Brain microvascular endothelial cell (primary cell): Measurements from ENCODE around the gene IPMK.

Experiments
- DNase-seq: peaks from one replicate; pipeline ENCODE4 v3.0.0-alpha.2; 2020
- H3K27ac ChIP-seq: fragments of 250-450 bp; sonication (Bioruptor Pico); 2 replicates; pipeline ENCODE4 v1.5.1; 2020; ENCODE audit warnings: mild to moderate bottlenecking, moderate library complexity
- H3K27me3 ChIP-seq: fragments of 250-450 bp; sonication (Bioruptor Pico); replicated peaks from 2 replicates; pipeline ENCODE4 v1.5.1; 2020; ENCODE audit warnings: mild to moderate bottlenecking
- H3K36me3 ChIP-seq: fragments of 250-450 bp; sonication (Bioruptor Pico); replicated peaks from 2 replicates; pipeline ENCODE4 v1.5.1; 2020; ENCODE audit warnings: mild to moderate bottlenecking
- H3K4me3 ChIP-seq: 2 replicates; pipeline ENCODE4 v1.5.1; 2011; ENCODE audit warnings: low read depth, mild to moderate bottlenecking, control low read depth, low read length, moderate library complexity
- CTCF ChIP-seq: IDR thresholded peaks from 2 replicates; pipeline ENCODE4 v1.5.1; 2011; ENCODE audit warnings: low read depth, mild to moderate bottlenecking, moderate library complexity, low read length, control low read depth, inconsistent platforms; ENCODE audit errors: missing control alignments
- in situ Hi-C: cut with HindIII; loops from 2 replicates; pipeline ENCODE4 v1.10.0; 2017; ENCODE audit warnings: low sequenced_read_pairs, low pct_ligation_motif_present

IPMK gene

GRCh38 chr10:58153751-58154150 is 113.9 kb downstream of the IPMK start:
- no peak for DNase-seq
- no peak for TF ChIP-seq CTCF
- in situ Hi-C loops: no loop called here
- Histone ChIP-seq H3K4me3 (no peak overlapping the region), H3K27me3 (no peaks in the 10 kb centered on the region), H3K36me3 (no peaks in the 10 kb centered on the region), H3K27ac (no peak overlapping the region)

GRCh38 chr10:58152673-58153263 is 114.9 kb downstream of the IPMK start:
- Histone ChIP-seq H3K4me3 (no peak overlapping the region), H3K27me3 (no peaks in the 10 kb centered on the region), H3K36me3 (no peaks in the 10 kb centered on the region), H3K27ac (no peak overlapping the region)
- DNase-seq: peak; percentile 71
- peak; percentile 79 for TF ChIP-seq CTCF
- in situ Hi-C loops: no loop called here

GRCh38 chr10:58150290-58150689 is 117.4 kb downstream of the IPMK start:
- TF ChIP-seq CTCF: no peak
- H3K36me3 ChIP-seq: no peaks in the 10 kb centered on the region
- no peaks in the 10 kb centered on the region for H3K27me3 ChIP-seq
- no peak overlapping the region for H3K27ac ChIP-seq
- in situ Hi-C loops: no loop called here
- H3K4me3 ChIP-seq: no peak overlapping the region
- no peak for DNase-seq

- TF ChIP-seq CTCF: no peak
- no peak overlapping the region for H3K27ac ChIP-seq
- in situ Hi-C loops: no loop called here
Observed at GRCh38 chr10:58143944-58144343, 123.8 kb downstream of the IPMK start.

More at GRCh38 chr10:58143944-58144343, 123.8 kb downstream of the IPMK start:
- Histone ChIP-seq H3K36me3 (no peaks in the 10 kb centered on the region), H3K4me3 (no peak overlapping the region), H3K27me3 (no peaks in the 10 kb centered on the region)
- DNase-seq: no peak
